H1 (cell line): ENCODE measurements around the gene MRM1. TPM values are rescaled to one million over a fixed set of nuclear protein-coding genes. Genes with fewer than 3 reads are reported as not detected.

Experiments used
- CTCF ChIA-PET: fragments of 300-600 bp; sonication (Branson Sonifier 250); formaldehyde crosslinking; loops from one replicate; lab custom pipeline; 2021; ENCODE audit not compliant: partially characterized antibody; lab: Charles Lee
- POLR2A ChIA-PET: fragments of 300-600 bp; sonication (Branson Sonifier 250); formaldehyde crosslinking; loops from one replicate; lab custom pipeline; 2021; ENCODE audit warnings: inconsistent platforms; ENCODE audit not compliant: partially characterized antibody; lab: Charles Lee
- DNase-seq, 2 experiments: peaks; one replicate each; pipeline versions ENCODE4 v3.0.0 to v3.0.0-alpha.2; 2010 to 2022; ENCODE audit warnings: low spot score in 2 of 2, low read depth in 1 of 2, mixed read lengths in 1 of 2
- FAIRE-seq: peaks from 2 replicates; lab custom pipeline; 2011; peaks lifted over from hg19 to GRCh38; lab: Jason Lieb, UNC
- H2AFZ ChIP-seq: 2 replicates; pipeline ENCODE4 v1.8.1; 2012; ENCODE audit warnings: low read length, inconsistent platforms
- H2AK5ac ChIP-seq: 2 replicates; pipeline ENCODE4 v1.6.1; 2013; ENCODE audit warnings: low read depth, low read length
- H2BK120ac ChIP-seq: replicated peaks from 2 replicates; pipeline ENCODE3; 2013; ENCODE audit warnings: low read depth, low read length, inconsistent platforms
- H2BK12ac ChIP-seq: 2 replicates; pipeline ENCODE4 v1.6.1; 2013; ENCODE audit warnings: low read depth, low read length
- H2BK15ac ChIP-seq: 2 replicates; pipeline ENCODE4 v1.6.1; 2013; ENCODE audit warnings: low read length
- H2BK20ac ChIP-seq: 2 replicates; pipeline ENCODE4 v1.6.1; 2013; ENCODE audit warnings: low read length
- H2BK5ac ChIP-seq: 2 replicates; pipeline ENCODE4 v1.6.1; 2013; ENCODE audit warnings: low read depth, low read length
- H3K14ac ChIP-seq: 2 replicates; pipeline ENCODE4 v1.6.1; 2013; ENCODE audit warnings: inconsistent platforms; ENCODE audit not compliant: insufficient read length
- H3K18ac ChIP-seq: 2 replicates; pipeline ENCODE4 v1.6.1; 2013; ENCODE audit warnings: low read length; ENCODE audit errors: extremely low read depth
- H3K23ac ChIP-seq: 2 replicates; pipeline ENCODE4 v1.6.1; 2013; ENCODE audit warnings: inconsistent platforms; ENCODE audit not compliant: insufficient read length
- H3K23me2 ChIP-seq: 2 replicates; pipeline ENCODE4 v1.6.1; 2013; ENCODE audit warnings: low read depth, low read length
- H3K27ac ChIP-seq: 2 replicates; pipeline ENCODE4 v1.6.1; 2011; ENCODE audit warnings: low read depth, low read length, inconsistent platforms
- H3K27me3 ChIP-seq, 4 experiments: replicated peaks in 1 of 4; 1 replicate in 1 of 4; 2 replicates in 3 of 4; pipeline versions ENCODE4 v1.6.1 to v1.8.1; 2011 to 2013; ENCODE audit warnings: low read length in 3 of 4, mild to moderate bottlenecking in 3 of 4, inconsistent platforms in 2 of 4, mixed read lengths in 2 of 4, moderate library complexity in 1 of 4; ENCODE audit not compliant: control insufficient read depth in 3 of 4, insufficient read depth in 3 of 4; ENCODE audit errors: extremely low read depth in 1 of 4
- H3K36me3 ChIP-seq, 4 experiments: 2 replicates each; pipeline versions ENCODE4 v1.6.1 to v1.8.1; 2011 to 2013; ENCODE audit warnings: mild to moderate bottlenecking in 4 of 4, low read length in 3 of 4, moderate library complexity in 2 of 4, control low read depth in 1 of 4, inconsistent platforms in 1 of 4; ENCODE audit not compliant: insufficient read depth in 4 of 4, control insufficient read depth in 2 of 4
- H3K4ac ChIP-seq: replicated peaks from 2 replicates; pipeline ENCODE3; 2013; ENCODE audit warnings: low read length, low read depth, mixed read lengths, inconsistent platforms; ENCODE audit not compliant: insufficient read length
- H3K4me1 ChIP-seq, 4 experiments: replicated peaks in 1 of 4; 1 replicate in 1 of 4; 2 replicates in 3 of 4; pipeline versions ENCODE4 v1.6.1 to v1.8.1; 2011 to 2013; ENCODE audit warnings: low read length in 3 of 4, inconsistent platforms in 2 of 4, mixed read lengths in 1 of 4; ENCODE audit not compliant: insufficient read depth in 4 of 4, control insufficient read depth in 3 of 4
- H3K4me2 ChIP-seq, 2 experiments: 2 replicates each; pipeline versions ENCODE4 v1.6.1 to v1.8.1; 2011 to 2013; ENCODE audit warnings: low read depth in 2 of 2, low read length in 2 of 2, control low read depth in 1 of 2, inconsistent platforms in 1 of 2, mild to moderate bottlenecking in 1 of 2; ENCODE audit not compliant: insufficient read depth in 1 of 2
- H3K4me3 ChIP-seq, 4 experiments: fragments of 200-600, 300-600 bp in 1 of 4; sonication (generic), shearing (Covaris generic), sonication (Bioruptor Twin) in 1 of 4; 2 replicates each; pipeline versions ENCODE4 v1.5.1 to v1.8.1; 2011 to 2016; ENCODE audit warnings: low read length in 4 of 4, low read depth in 3 of 4, control low read depth in 2 of 4, inconsistent platforms in 2 of 4, mild to moderate bottlenecking in 2 of 4, mixed read lengths in 1 of 4, moderate library complexity in 1 of 4; ENCODE audit not compliant: insufficient read depth in 2 of 4; ENCODE audit errors: extremely low read depth in 1 of 4
- H3K56ac ChIP-seq: replicated peaks from 2 replicates; pipeline ENCODE3; 2013; ENCODE audit warnings: low read depth, mild to moderate bottlenecking, mixed read lengths, low read length, inconsistent platforms; ENCODE audit not compliant: insufficient read length
- H3K79me1 ChIP-seq: 2 replicates; pipeline ENCODE4 v1.6.1; 2013; ENCODE audit warnings: low read depth, low read length, control low read depth
- H3K79me2 ChIP-seq, 2 experiments: 2 replicates each; pipeline versions ENCODE4 v1.6.1 to v1.8.1; 2012 to 2013; ENCODE audit warnings: low read length in 2 of 2, mild to moderate bottlenecking in 2 of 2, inconsistent platforms in 1 of 2; ENCODE audit not compliant: insufficient read depth in 2 of 2, control insufficient read depth in 1 of 2
- H3K9ac ChIP-seq, 4 experiments: replicated peaks in 1 of 4; 1 replicate in 1 of 4; 2 replicates in 3 of 4; pipeline versions ENCODE4 v1.6.1 to v1.8.1; 2011 to 2013; ENCODE audit warnings: low read depth in 3 of 4, low read length in 3 of 4, control low read depth in 2 of 4, mild to moderate bottlenecking in 2 of 4, moderate library complexity in 2 of 4, inconsistent platforms in 1 of 4; ENCODE audit errors: extremely low read depth in 1 of 4
- H3K9me3 ChIP-seq, 2 experiments: 2 replicates each; pipeline versions ENCODE4 v1.6.1 to v1.8.1; 2012 to 2013; ENCODE audit warnings: mild to moderate bottlenecking in 2 of 2, moderate library complexity in 2 of 2, control low read depth in 1 of 2, inconsistent platforms in 1 of 2, low read depth in 1 of 2, low read length in 1 of 2, mixed read lengths in 1 of 2; ENCODE audit not compliant: insufficient read depth in 2 of 2
- H4K20me1 ChIP-seq, 2 experiments: replicated peaks in 1 of 2; 2 replicates each; pipeline versions ENCODE3 to v1.8.1; 2011 to 2013; ENCODE audit warnings: inconsistent platforms in 2 of 2, low read length in 2 of 2, mild to moderate bottlenecking in 1 of 2; ENCODE audit not compliant: insufficient read depth in 2 of 2, control insufficient read depth in 1 of 2
- H4K5ac ChIP-seq: 2 replicates; pipeline ENCODE4 v1.6.1; 2013; ENCODE audit warnings: low read length, low read depth, mixed read lengths, inconsistent platforms; ENCODE audit not compliant: insufficient read length
- H4K8ac ChIP-seq: 2 replicates; pipeline ENCODE4 v1.8.0; 2013; ENCODE audit warnings: mild to moderate bottlenecking, moderate library complexity, low read length, inconsistent platforms; ENCODE audit not compliant: insufficient read depth; ENCODE audit errors: extremely low read depth
- H4K91ac ChIP-seq: replicated peaks from 2 replicates; pipeline ENCODE3; 2013; ENCODE audit warnings: low read length, mixed read lengths, inconsistent platforms; ENCODE audit not compliant: insufficient read length
- BCL11A ChIP-seq, 2 experiments: IDR thresholded peaks; one replicate each; pipeline ENCODE4 v1.6.1; 2011; ENCODE audit warnings: low read depth in 2 of 2, low read length in 2 of 2, mild to moderate bottlenecking in 2 of 2
- CBX5 ChIP-seq: fragments of 300-800, 300-1000 bp; sonication (generic); IDR thresholded peaks from 2 replicates; pipeline ENCODE4 v1.7.1; 2016; ENCODE audit warnings: antibody characterized with exemption, low read length, low read depth
- NRF1 ChIP-seq: IDR thresholded peaks from 2 replicates; pipeline ENCODE4 v1.6.1; 2011; ENCODE audit warnings: mild to moderate bottlenecking, low read depth, low read length, improper control_type of control experiment
- PHF8 ChIP-seq: fragments of 200-600 bp; sonication (generic); conservative IDR thresholded peaks from 2 replicates; pipeline ENCODE4 v1.7.1; 2012; ENCODE audit warnings: low read depth, mild to moderate bottlenecking, inconsistent platforms, low read length, moderate library complexity
- SIRT6 ChIP-seq: IDR thresholded peaks from one replicate; pipeline ENCODE4 v1.7.1; 2012; ENCODE audit warnings: low read length, inconsistent platforms
- SP2 ChIP-seq: IDR thresholded peaks from 2 replicates; pipeline ENCODE4 v1.6.1; 2012; ENCODE audit warnings: mild to moderate bottlenecking, low read length, inconsistent platforms
- SUZ12 ChIP-seq: fragments of 200-600 bp; sonication (generic); IDR thresholded peaks from 2 replicates; pipeline ENCODE4 v1.6.1; 2012; ENCODE audit warnings: mild to moderate bottlenecking, inconsistent platforms, low read length, moderate library complexity, mixed read lengths
- TBP ChIP-seq: IDR thresholded peaks from 2 replicates; pipeline ENCODE4 v1.6.1; 2011; ENCODE audit warnings: low read depth, low read length, improper control_type of control experiment
- TEAD4 ChIP-seq: IDR thresholded peaks from 2 replicates; pipeline ENCODE4 v1.6.1; 2012; ENCODE audit warnings: low read depth, low read length, inconsistent platforms, mixed read lengths
- WGBS, 2 experiments: shearing (Covaris generic) in 1 of 2; methylation state at CpG; one replicate each; pipeline versions ENCODE4 v1.1.6 to v1.1.7; 2013 to 2015; ENCODE audit warnings: low lambda C conversion rate in 2 of 2, mixed read lengths in 2 of 2, inconsistent platforms in 1 of 2, low coverage in 1 of 2, missing lambda C conversion rate in 1 of 2; ENCODE audit not compliant: insufficient replicate concordance in 2 of 2, insufficient coverage in 1 of 2, insufficient read length in 1 of 2; ENCODE audit errors: extremely low coverage in 1 of 2, missing lambda C conversion rate in 1 of 2; 5-methylcytosine and 5-hydroxymethylcytosine counted together
- polyA plus RNA-seq, 7 experiments: library from polyadenylated mRNA; depleted of rRNA in 3 of 7; stranded (reverse) in 5 of 7; unstranded in 2 of 7; fragments of >200 nt in 5 of 7; fragments of 200-250 nt in 2 of 7; gene quantifications; 1 replicate in 5 of 7; 2 replicates in 1 of 7; 4 replicates in 1 of 7; pipeline versions ENCODE4 v1.2.1 to v1.2.3, GENCODE V29; 2011 to 2013; ENCODE audit warnings: missing spikeins in 2 of 7, mixed read lengths in 2 of 7
- total RNA-seq: library from RNA; stranded (reverse); fragmentation: NEBNext Ultra II Directional; extraction: Animal tissue kit (Norgen Biotek cat#: 25700); gene quantifications from 2 replicates; pipeline ENCODE4 v1.2.1, GENCODE V29; 2021
- TF ChIP-seq, protein P1 (sequence below): IDR thresholded peaks from 2 replicates; pipeline ENCODE4 v1.6.1; 2012; ENCODE audit warnings: inconsistent platforms
- TF ChIP-seq, protein P2 (sequence below): IDR thresholded peaks from 2 replicates; pipeline ENCODE4 v1.6.1; 2011; ENCODE audit warnings: low read length, improper control_type of control experiment

Gene MRM1
- total and polyA plus RNA-seq, 2 of the 8 experiments (the other 6 are each of a cell fraction or from before 2014, with no cell fraction given), result 9.9 to 11.2 TPM

GRCh38 chr17:36594626-36595401 lies 6.6 kb upstream of the MRM1 start:
- H2BK20ac ChIP-seq, result no peak overlapping the region
- H3K23me2 ChIP-seq, result peaks cover 7% of the 10 kb centered on the region
- H3K18ac ChIP-seq, result no peak overlapping the region
- H3K4me3 ChIP-seq, result no peak overlapping the region
- peaks cover 5 to 16% of the 10 kb centered on the region in 2 experiments; a peak in 3 of 4 replicates for H3K79me2 ChIP-seq
- no peak overlapping the region for H3K4me2 ChIP-seq
- H3K23ac ChIP-seq, result no peak overlapping the region
- FAIRE-seq (no peak), DNase-seq (no peak)
- H2BK12ac ChIP-seq, result no peak overlapping the region
- peaks cover 3% of the 10 kb centered on the region; the same call in 1 of the 2 replicates for H3K79me1 ChIP-seq
- no peak overlapping the region for H2AK5ac ChIP-seq
- WGBS, 2 experiments, result 71% methylated on average over 11 of the region's 13 CpGs; no CpG with 5 or more reads in 1 of the 2 experiments
- no peak overlapping the region for H3K56ac ChIP-seq
- H2BK5ac ChIP-seq, result no peak overlapping the region
- no peak overlapping the region for H3K27ac ChIP-seq
- peaks cover 0 to 15% (median 11%) of the 10 kb centered on the region in 4 experiments; a peak in 5 of 7 replicates for H3K4me1 ChIP-seq
- H3K9ac ChIP-seq, result no peak overlapping the region
- H2AFZ ChIP-seq, result no peak overlapping the region
- H4K91ac ChIP-seq, result no peak overlapping the region
- no peak overlapping the region for H2BK15ac ChIP-seq
- no peak overlapping the region for H4K8ac ChIP-seq
- no peak overlapping the region for H4K5ac ChIP-seq
- no peaks in the 10 kb centered on the region for H3K27me3 ChIP-seq
- H4K20me1 ChIP-seq, result peaks cover 0 to 4% of the 10 kb centered on the region in 2 experiments
- H3K9me3 ChIP-seq, result no peaks in the 10 kb centered on the region
- ChIA-PET CTCF (interaction anchor here (0.6 to 3.2 kb wide), 5 partner anchors 8 to 579 kb away, joined by 3 to 18 read pairs (median 4); partner anchors contain the start of gene MRM1), POLR2A (interaction anchor here (1.4 to 6.4 kb wide), 2 partner anchors 7 to 61 kb away, joined by 3 to 55 read pairs; partner anchors contain the start of gene MRM1)
- no peak overlapping the region for H3K14ac ChIP-seq
- no peak overlapping the region for H3K4ac ChIP-seq
- peaks cover 0 to 3% (median 2%) of the 10 kb centered on the region in 4 experiments; a peak in 3 of 8 replicates for H3K36me3 ChIP-seq
- H2BK120ac ChIP-seq, result no peak overlapping the region
- TF ChIP-seq SP2, result no peak
- TF ChIP-seq, protein P1, sequence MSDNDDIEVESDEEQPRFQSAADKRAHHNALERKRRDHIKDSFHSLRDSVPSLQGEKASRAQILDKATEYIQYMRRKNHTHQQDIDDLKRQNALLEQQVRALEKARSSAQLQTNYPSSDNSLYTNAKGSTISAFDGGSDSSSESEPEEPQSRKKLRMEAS, result no peak
- no peak for TF ChIP-seq SIRT6
- no peak for TF ChIP-seq TBP
- no peak for TF ChIP-seq BCL11A (IDR thresholded peaks at IDR 0.05; ENCODE audit: low read depth in 2 of 2, low read length in 2 of 2)
- no peak for TF ChIP-seq PHF8
- no peak for TF ChIP-seq NRF1
- TF ChIP-seq, protein P2, sequence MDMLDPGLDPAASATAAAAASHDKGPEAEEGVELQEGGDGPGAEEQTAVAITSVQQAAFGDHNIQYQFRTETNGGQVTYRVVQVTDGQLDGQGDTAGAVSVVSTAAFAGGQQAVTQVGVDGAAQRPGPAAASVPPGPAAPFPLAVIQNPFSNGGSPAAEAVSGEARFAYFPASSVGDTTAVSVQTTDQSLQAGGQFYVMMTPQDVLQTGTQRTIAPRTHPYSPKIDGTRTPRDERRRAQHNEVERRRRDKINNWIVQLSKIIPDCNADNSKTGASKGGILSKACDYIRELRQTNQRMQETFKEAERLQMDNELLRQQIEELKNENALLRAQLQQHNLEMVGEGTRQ, result no peak
- no peak for TF ChIP-seq TEAD4
- no peak for TF ChIP-seq CBX5
- TF ChIP-seq SUZ12, result no peak
